CD4-positive, alpha-beta memory T cell (primary cell): Measurements from ENCODE around the gene ANKRD11. TPM values are rescaled to one million over a fixed set of nuclear protein-coding genes. Genes with fewer than 3 reads are reported as not detected.
"Not testable (repeated sequence)": the region's sequence is repeated elsewhere in the genome, so short reads cannot be mapped to it uniquely, and the experiment has no call there.

Source experiments
- CTCF ChIA-PET: fragments of 350-600 bp; sonication (Branson Sonifier 250); formaldehyde crosslinking; loops from one replicate; lab custom pipeline; 2021; ENCODE audit warnings: inconsistent platforms; ENCODE audit not compliant: partially characterized antibody; lab: Charles Lee
- POLR2A ChIA-PET: fragments of 350-600 bp; sonication (Branson Sonifier 250); formaldehyde crosslinking; loops from one replicate; lab custom pipeline; 2021; ENCODE audit not compliant: partially characterized antibody; lab: Charles Lee
- DNase-seq, 5 donors: peaks; one replicate each; pipeline versions ENCODE4 v3.0.0 to v3.0.0-alpha.2; 2020 to 2022; ENCODE audit warnings: mixed read lengths in 1 of 5
- H3K27ac ChIP-seq: one replicate; pipeline ENCODE4 v1.7.0; 2013; ENCODE audit warnings: low read depth, low read length
- H3K27me3 ChIP-seq: 2 replicates; pipeline ENCODE4 v1.7.0; 2013; ENCODE audit warnings: mild to moderate bottlenecking, low read length, moderate library complexity; ENCODE audit not compliant: insufficient read depth
- H3K36me3 ChIP-seq: 2 replicates; pipeline ENCODE4 v1.7.0; 2013; ENCODE audit warnings: mild to moderate bottlenecking, low read length, moderate library complexity; ENCODE audit not compliant: insufficient read depth
- H3K4me1 ChIP-seq: 2 replicates; pipeline ENCODE4 v1.7.0; 2013; ENCODE audit warnings: mild to moderate bottlenecking, low read length, moderate library complexity; ENCODE audit not compliant: insufficient read depth
- H3K4me3 ChIP-seq, 2 donors: one replicate each; pipeline ENCODE4 v1.7.0; 2013; ENCODE audit warnings: low read length in 2 of 2, mild to moderate bottlenecking in 1 of 2
- H3K9me3 ChIP-seq, 2 donors: one replicate each; pipeline ENCODE4 v1.7.0; 2013; ENCODE audit warnings: low read length in 2 of 2, control low read depth in 1 of 2; ENCODE audit not compliant: control insufficient read depth in 1 of 2
- H3K27ac Mint-ChIP-seq, 7 donors: one replicate each; pipeline ENCODE4 v1.8.0; 2020 to 2021; ENCODE audit warnings: mixed read lengths in 7 of 7, mild to moderate bottlenecking in 6 of 7, inconsistent platforms in 3 of 7, moderate library complexity in 3 of 7
- H3K27me3 Mint-ChIP-seq, 2 donors: one replicate each; pipeline ENCODE4 v1.8.0; 2020 to 2021; ENCODE audit warnings: mixed read lengths in 2 of 2
- H3K36me3 Mint-ChIP-seq, 2 donors: one replicate each; pipeline ENCODE4 v1.8.0; 2020 to 2021; ENCODE audit warnings: mixed read lengths in 2 of 2, inconsistent platforms in 1 of 2, mild to moderate bottlenecking in 1 of 2
- H3K4me1 Mint-ChIP-seq, 4 donors: one replicate each; pipeline ENCODE4 v1.8.0; 2020 to 2021; ENCODE audit warnings: mixed read lengths in 4 of 4, mild to moderate bottlenecking in 1 of 4
- H3K4me3 Mint-ChIP-seq, 8 donors: one replicate each; pipeline ENCODE4 v1.8.0; 2020 to 2021; ENCODE audit warnings: mixed read lengths in 8 of 8, mild to moderate bottlenecking in 7 of 8, moderate library complexity in 6 of 8, inconsistent platforms in 3 of 8
- H3K9me3 Mint-ChIP-seq, 8 donors: one replicate each; pipeline ENCODE4 v1.8.0; 2020 to 2021; ENCODE audit warnings: mixed read lengths in 8 of 8, mild to moderate bottlenecking in 5 of 8, inconsistent platforms in 3 of 8, moderate library complexity in 1 of 8
- intact Hi-C: fragments of 100-400 bp; cut with micrococcal nuclease; formaldehyde crosslinking; loops from one replicate; pipeline ENCODE4 v1.15.1; 2023
- polyA plus RNA-seq, 2 donors: library from polyadenylated mRNA; unstranded; fragments of 300-500 nt; fragmentation: Illumina TruSeq; gene quantifications; one replicate each; pipeline ENCODE4 v1.2.3, GENCODE V29; 2021
- total RNA-seq, 2 experiments: library from RNA; stranded (reverse); gene quantifications; one replicate each; pipeline ENCODE4 v1.2.3, GENCODE V29; 2021

Gene ANKRD11
- total and polyA plus RNA-seq, 4 experiments from 2014 or later: 3.9 to 246 (median 140) TPM

- intact Hi-C loops: no loop called here
- Histone ChIP-seq H3K9me3 (no peaks in the 10 kb centered on the region), H3K36me3 (no peaks in the 10 kb centered on the region), H3K27ac (no peak overlapping the region), H3K4me1 (peaks cover 76% of the 10 kb centered on the region), H3K4me3 (no peak overlapping the region), H3K27me3 (no peaks in the 10 kb centered on the region)
- Mint-ChIP-seq H3K27ac (peak overlapping the region; percentile 56 to 91 (median 72)), H3K4me3 (peak overlapping the region in 7 of 8 donors; percentile 6 to 79 (median 59)), H3K36me3 (peaks cover 5 to 12% of the 10 kb centered on the region in 2 donors), H3K27me3 (no peaks in the 10 kb centered on the region), H3K9me3 (peaks cover 0 to 2% (median 0%) of the 10 kb centered on the region in 8 donors), H3K4me1 (peaks cover 52 to 87% (median 67%) of the 10 kb centered on the region in 4 donors)
- no peak for DNase-seq
- CTCF ChIA-PET: no interaction called here
- POLR2A ChIA-PET: no interaction called here
Observed at GRCh38 chr16:89386306-89387185, 103.8 kb downstream of the ANKRD11 start.

- intact Hi-C loops: no loop called here
- peaks cover 80% of the 10 kb centered on the region for H3K4me1 ChIP-seq
- Mint-ChIP-seq H3K27me3 (no peaks in the 10 kb centered on the region), H3K4me3 (no peak overlapping the region), H3K27ac (peak overlapping the region in 4 of 7 donors; percentile 13 to 81 (median 50)), H3K4me1 (peaks cover 56 to 93% (median 70%) of the 10 kb centered on the region in 4 donors), H3K9me3 (peaks cover 0 to 2% (median 0%) of the 10 kb centered on the region in 8 donors), H3K36me3 (peaks cover 5 to 11% of the 10 kb centered on the region in 2 donors)
- H3K27ac ChIP-seq: no peak overlapping the region
- ChIA-PET POLR2A (no interaction called here), CTCF (interaction anchor here (1.1 kb wide), 1 partner anchor 13 kb away, joined by 3 read pairs; no protein-coding TSS in a partner anchor)
- no peaks in the 10 kb centered on the region for H3K36me3 ChIP-seq
- H3K4me3 ChIP-seq: no peak overlapping the region
- H3K9me3 ChIP-seq: no peaks in the 10 kb centered on the region
- H3K27me3 ChIP-seq: no peaks in the 10 kb centered on the region
- no peak for DNase-seq
Observed at GRCh38 chr16:89385712-89386111, 104.6 kb downstream of the ANKRD11 start.

GRCh38 chr16:89384282-89384681 is 106.1 kb downstream of the ANKRD11 start:
- DNase-seq: no peak
- no peaks in the 10 kb centered on the region for H3K27me3 Mint-ChIP-seq
- CTCF ChIA-PET: no interaction called here
- H3K36me3 ChIP-seq: no peaks in the 10 kb centered on the region
- peak overlapping the region in 5 of 7 donors; percentile 23 to 88 (median 82) for H3K27ac Mint-ChIP-seq
- intact Hi-C loops: no loop called here
- H3K27me3 ChIP-seq: no peaks in the 10 kb centered on the region
- H3K27ac ChIP-seq: no peak overlapping the region
- H3K36me3 Mint-ChIP-seq: peaks cover 4 to 12% of the 10 kb centered on the region in 2 donors
- H3K9me3 Mint-ChIP-seq: peaks cover 0 to 2% (median 0%) of the 10 kb centered on the region in 8 donors
- no peaks in the 10 kb centered on the region for H3K9me3 ChIP-seq
- POLR2A ChIA-PET: interaction anchor here (0.6 to 0.7 kb wide), 2 partner anchors 99 to 530 kb away, joined by 3 read pairs; no protein-coding TSS in a partner anchor
- peaks cover 94% of the 10 kb centered on the region for H3K4me1 ChIP-seq
- H3K4me3 ChIP-seq: no peak overlapping the region
- H3K4me3 Mint-ChIP-seq: peak overlapping the region in 7 of 8 donors; percentile 32 to 80 (median 48)
- H3K4me1 Mint-ChIP-seq: peaks cover 62 to 96% (median 80%) of the 10 kb centered on the region in 4 donors

GRCh38 chr16:89383095-89384003 is 107.0 kb downstream of the ANKRD11 start:
- peak overlapping the region; percentile 61 to 89 (median 76) for H3K4me3 Mint-ChIP-seq
- ChIA-PET POLR2A (interaction anchor here (0.9 to 1.4 kb wide), 2 partner anchors 10 to 22 kb away, joined by 3 to 4 read pairs; no protein-coding TSS in a partner anchor), CTCF (interaction anchor here (0.7 kb wide), 1 partner anchor 13 kb away, joined by 3 read pairs; no protein-coding TSS in a partner anchor)
- H3K36me3 Mint-ChIP-seq: peaks cover 3 to 6% of the 10 kb centered on the region in 2 donors
- no peak overlapping the region for H3K27ac ChIP-seq
- intact Hi-C loops: no loop called here
- no peaks in the 10 kb centered on the region for H3K36me3 ChIP-seq
- no peaks in the 10 kb centered on the region for H3K27me3 Mint-ChIP-seq
- peaks cover 0 to 2% (median 0%) of the 10 kb centered on the region in 8 donors for H3K9me3 Mint-ChIP-seq
- peak overlapping the region; percentile 8 to 90 (median 82) for H3K27ac Mint-ChIP-seq
- peaks cover 96% of the 10 kb centered on the region for H3K4me1 ChIP-seq
- no peak overlapping the region for H3K4me3 ChIP-seq
- H3K27me3 ChIP-seq: no peaks in the 10 kb centered on the region
- H3K4me1 Mint-ChIP-seq: peaks cover 56 to 97% (median 77%) of the 10 kb centered on the region in 4 donors
- no peak for DNase-seq
- no peaks in the 10 kb centered on the region for H3K9me3 ChIP-seq

- H3K9me3 Mint-ChIP-seq, H3K36me3 ChIP-seq, H3K27ac ChIP-seq, DNase-seq, intact Hi-C loops, H3K36me3 Mint-ChIP-seq, H3K27me3 Mint-ChIP-seq, H3K27me3 ChIP-seq, H3K4me3 ChIP-seq, H3K9me3 ChIP-seq: not testable (repeated sequence)
- ChIA-PET POLR2A (interaction anchor here (0.9 to 1.4 kb wide), 2 partner anchors 10 to 21 kb away, joined by 3 to 4 read pairs; no protein-coding TSS in a partner anchor), CTCF (interaction anchor here (0.7 kb wide), 1 partner anchor 12 kb away, joined by 3 read pairs; no protein-coding TSS in a partner anchor)
- peaks cover 96% of the 10 kb centered on the region for H3K4me1 ChIP-seq
- Mint-ChIP-seq H3K4me3 (peak overlapping the region in 7 of 8 donors; percentile 61 to 89 (median 76)), H3K4me1 (peaks cover 57 to 97% (median 76%) of the 10 kb centered on the region in 4 donors), H3K27ac (peak overlapping the region in 6 of 7 donors; percentile 62 to 85 (median 78))
Observed at GRCh38 chr16:89382555-89382954, 107.8 kb downstream of the ANKRD11 start.

GRCh38 chr16:89381788-89382187 is 108.6 kb downstream of the ANKRD11 start:
- intact Hi-C loops: no loop called here
- peak overlapping the region in 6 of 7 donors; percentile 19 to 82 (median 50) for H3K27ac Mint-ChIP-seq
- CTCF ChIA-PET: no interaction called here
- Histone ChIP-seq H3K4me3 (no peak overlapping the region), H3K27me3 (no peaks in the 10 kb centered on the region), H3K27ac (no peak overlapping the region), H3K9me3 (no peaks in the 10 kb centered on the region), H3K36me3 (no peaks in the 10 kb centered on the region), H3K4me1 (peaks cover 98% of the 10 kb centered on the region)
- peaks cover 3 to 6% of the 10 kb centered on the region in 2 donors for H3K36me3 Mint-ChIP-seq
- no peak for DNase-seq
- H3K4me3 Mint-ChIP-seq: peak overlapping the region in 4 of 8 donors; percentile 17 to 61 (median 56)
- H3K9me3 Mint-ChIP-seq: no peaks in the 10 kb centered on the region
- no peaks in the 10 kb centered on the region for H3K27me3 Mint-ChIP-seq
- POLR2A ChIA-PET: no interaction called here
- H3K4me1 Mint-ChIP-seq: peaks cover 60 to 97% (median 79%) of the 10 kb centered on the region in 4 donors
